ENCODE data around the gene UNC5A.

- TF ChIP-seq, protein P1, sequence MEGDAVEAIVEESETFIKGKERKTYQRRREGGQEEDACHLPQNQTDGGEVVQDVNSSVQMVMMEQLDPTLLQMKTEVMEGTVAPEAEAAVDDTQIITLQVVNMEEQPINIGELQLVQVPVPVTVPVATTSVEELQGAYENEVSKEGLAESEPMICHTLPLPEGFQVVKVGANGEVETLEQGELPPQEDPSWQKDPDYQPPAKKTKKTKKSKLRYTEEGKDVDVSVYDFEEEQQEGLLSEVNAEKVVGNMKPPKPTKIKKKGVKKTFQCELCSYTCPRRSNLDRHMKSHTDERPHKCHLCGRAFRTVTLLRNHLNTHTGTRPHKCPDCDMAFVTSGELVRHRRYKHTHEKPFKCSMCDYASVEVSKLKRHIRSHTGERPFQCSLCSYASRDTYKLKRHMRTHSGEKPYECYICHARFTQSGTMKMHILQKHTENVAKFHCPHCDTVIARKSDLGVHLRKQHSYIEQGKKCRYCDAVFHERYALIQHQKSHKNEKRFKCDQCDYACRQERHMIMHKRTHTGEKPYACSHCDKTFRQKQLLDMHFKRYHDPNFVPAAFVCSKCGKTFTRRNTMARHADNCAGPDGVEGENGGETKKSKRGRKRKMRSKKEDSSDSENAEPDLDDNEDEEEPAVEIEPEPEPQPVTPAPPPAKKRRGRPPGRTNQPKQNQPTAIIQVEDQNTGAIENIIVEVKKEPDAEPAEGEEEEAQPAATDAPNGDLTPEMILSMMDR (IDR thresholded peaks at IDR 0.05), result no peak
- TF ChIP-seq POLR2A (IDR thresholded peaks at IDR 0.05), result no peak
Measured at GRCh38 chr5:176912115-176912514, 101.8 kb downstream of the UNC5A start.

All from testis (tissue), 2 donors.